Type B pancreatic cell (in vitro differentiated cells): ENCODE results near the gene IL15RA. TPM values are rescaled to one million over a fixed set of nuclear protein-coding genes. Genes with fewer than 3 reads are reported as not detected.

Experiments
- DNase-seq: peaks from one replicate; pipeline ENCODE4 v3.0.0; 2021; ENCODE audit warnings: mixed read lengths; ENCODE audit not compliant: unreplicated experiment; ENCODE audit errors: extremely low spot score
- H3K27ac Mint-ChIP-seq: 2 replicates; pipeline ENCODE4 v1.8.0; 2021; ENCODE audit warnings: mild to moderate bottlenecking, mixed read lengths
- H3K27me3 Mint-ChIP-seq: 2 replicates; pipeline ENCODE4 v1.8.0; 2021; ENCODE audit warnings: mixed read lengths
- H3K36me3 Mint-ChIP-seq: 2 replicates; pipeline ENCODE4 v1.8.0; 2021; ENCODE audit warnings: mixed read lengths
- H3K4me1 Mint-ChIP-seq: one replicate; pipeline ENCODE4 v1.8.0; 2021; ENCODE audit warnings: mixed read lengths; ENCODE audit not compliant: unreplicated experiment
- H3K4me3 Mint-ChIP-seq: 2 replicates; pipeline ENCODE4 v1.8.0; 2021; ENCODE audit warnings: mild to moderate bottlenecking, mixed read lengths
- H3K9me3 Mint-ChIP-seq: 2 replicates; pipeline ENCODE4 v1.8.0; 2021; ENCODE audit warnings: mixed read lengths
- total RNA-seq: library from RNA; stranded (reverse); gene quantifications from 2 replicates; pipeline ENCODE4 v1.2.1, GENCODE V29; 2021; ENCODE audit warnings: low replicate concordance
- TF ChIP-seq, protein P1 (sequence below): fragments of 200-600 bp; sonication (generic); conservative IDR thresholded peaks from 2 replicates; pipeline ENCODE4 v1.5.0; 2021; ENCODE audit warnings: antibody characterized with exemption, mild to moderate bottlenecking

IL15RA gene
- total RNA-seq, 1 donor from 2014 or later: 1.4 TPM

DNA sequence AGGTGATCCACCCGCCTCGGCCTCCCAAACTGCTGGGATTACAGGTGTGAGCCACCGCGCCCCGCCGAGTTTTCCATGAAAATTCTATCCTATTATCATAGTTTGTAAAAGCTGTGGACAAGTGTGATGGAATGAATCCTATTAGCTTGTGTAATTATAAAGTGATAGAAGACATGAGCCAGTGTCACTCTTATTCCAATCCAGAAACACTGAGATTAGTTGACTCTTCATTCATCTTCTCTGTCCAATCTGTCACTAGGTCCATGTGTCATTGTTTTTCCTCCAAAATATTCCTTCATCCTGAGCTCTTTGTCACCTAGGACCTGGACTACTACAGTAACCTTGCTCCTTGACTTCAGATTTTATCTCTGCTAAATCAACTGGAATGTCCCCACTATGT, 73.8 kb downstream of the IL15RA start:
- H3K4me3 Mint-ChIP-seq: no peak overlapping the region
- no peaks in the 10 kb centered on the region for H3K4me1 Mint-ChIP-seq
- peaks cover 25% of the 10 kb centered on the region for H3K36me3 Mint-ChIP-seq
- H3K27ac Mint-ChIP-seq: no peak overlapping the region
- no peaks in the 10 kb centered on the region for H3K9me3 Mint-ChIP-seq
- TF ChIP-seq, protein P1, sequence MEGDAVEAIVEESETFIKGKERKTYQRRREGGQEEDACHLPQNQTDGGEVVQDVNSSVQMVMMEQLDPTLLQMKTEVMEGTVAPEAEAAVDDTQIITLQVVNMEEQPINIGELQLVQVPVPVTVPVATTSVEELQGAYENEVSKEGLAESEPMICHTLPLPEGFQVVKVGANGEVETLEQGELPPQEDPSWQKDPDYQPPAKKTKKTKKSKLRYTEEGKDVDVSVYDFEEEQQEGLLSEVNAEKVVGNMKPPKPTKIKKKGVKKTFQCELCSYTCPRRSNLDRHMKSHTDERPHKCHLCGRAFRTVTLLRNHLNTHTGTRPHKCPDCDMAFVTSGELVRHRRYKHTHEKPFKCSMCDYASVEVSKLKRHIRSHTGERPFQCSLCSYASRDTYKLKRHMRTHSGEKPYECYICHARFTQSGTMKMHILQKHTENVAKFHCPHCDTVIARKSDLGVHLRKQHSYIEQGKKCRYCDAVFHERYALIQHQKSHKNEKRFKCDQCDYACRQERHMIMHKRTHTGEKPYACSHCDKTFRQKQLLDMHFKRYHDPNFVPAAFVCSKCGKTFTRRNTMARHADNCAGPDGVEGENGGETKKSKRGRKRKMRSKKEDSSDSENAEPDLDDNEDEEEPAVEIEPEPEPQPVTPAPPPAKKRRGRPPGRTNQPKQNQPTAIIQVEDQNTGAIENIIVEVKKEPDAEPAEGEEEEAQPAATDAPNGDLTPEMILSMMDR: no peak
- no peaks in the 10 kb centered on the region for H3K27me3 Mint-ChIP-seq
- no peak for DNase-seq

DNA sequence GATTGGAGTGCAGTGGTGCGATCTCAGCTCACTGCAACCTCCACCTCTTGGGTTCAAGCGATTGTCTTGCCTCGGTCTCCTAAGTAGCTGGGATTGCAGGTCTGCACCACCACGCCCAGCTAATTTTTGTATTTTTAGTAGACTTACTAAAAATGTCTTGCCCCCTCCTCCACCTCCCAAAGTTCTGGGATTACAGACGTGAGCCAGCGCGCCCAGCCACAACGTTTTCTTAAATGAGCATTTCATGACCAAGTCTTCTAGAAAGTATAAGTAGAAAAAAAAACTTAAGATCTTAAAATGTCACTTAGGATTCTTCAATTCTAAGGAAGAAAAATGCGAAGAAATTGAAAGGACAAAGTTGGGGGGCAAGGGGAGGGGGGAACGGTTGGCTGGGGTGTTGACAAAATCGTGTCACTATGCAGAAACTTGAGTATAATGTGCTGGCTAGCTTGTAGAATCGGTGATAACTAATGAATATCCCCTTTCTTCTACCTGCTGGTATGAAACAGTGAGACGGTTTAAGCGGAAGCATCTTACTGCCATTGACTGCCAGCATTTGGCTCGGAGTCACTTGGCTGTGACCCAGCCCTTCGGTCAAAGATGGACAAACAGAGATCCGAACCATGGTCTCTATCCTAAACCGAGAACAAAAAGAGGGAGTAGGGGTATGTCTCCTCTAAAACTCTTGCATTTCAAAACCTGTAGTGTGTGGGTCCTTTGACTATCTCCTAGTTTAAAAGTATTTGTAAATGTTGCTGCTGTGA, 74.7 kb downstream of the IL15RA start:
- Mint-ChIP-seq H3K27me3 (no peaks in the 10 kb centered on the region), H3K4me3 (no peak overlapping the region), H3K9me3 (peaks cover 3% of the 10 kb centered on the region), H3K36me3 (peaks cover 23% of the 10 kb centered on the region), H3K4me1 (no peaks in the 10 kb centered on the region), H3K27ac (no peak overlapping the region)
- TF ChIP-seq, protein P1: no peak
- no peak for DNase-seq

Other genes starting within 250 kb of the IL15RA start
- gene GDI2, start 164.1 kb downstream of the IL15RA start, total RNA-seq: 245 TPM in 2 replicates
- gene ANKRD16, start 87.7 kb downstream of the IL15RA start, total RNA-seq: 6.7 and 15.3 TPM in 2 replicates
- gene FBH1, start 87.3 kb downstream of the IL15RA start, total RNA-seq: 73.0 TPM in 2 replicates
- not detected in 2 replicates for gene IL2RA, start 84.8 kb upstream of the IL15RA start, total RNA-seq
- gene RBM17, start 111.5 kb upstream of the IL15RA start, total RNA-seq: 92.1 and 105 TPM in 2 replicates
- gene PFKFB3, start 225.4 kb upstream of the IL15RA start, total RNA-seq: 14.0 and 30.2 TPM in 2 replicates